K562 (cell line): ENCODE data around the gene ZBTB47. TPM values are rescaled to one million over a fixed set of nuclear protein-coding genes. Genes with fewer than 3 reads are reported as not detected.

Source experiments
- ATAC-seq: fragments of 200-7000 bp; cut with Tn5 transposase; 3 replicates; pipeline ENCODE4 v1.9.1; 2020; ENCODE audit warnings: moderate library complexity
- BruUV-seq: library from RNA; stranded (reverse); fragments of 400-500 nt; replicated peaks from 2 replicates; lab custom pipeline; 2021; lab: Mats Ljungman, UMichigan
- CTCF ChIA-PET: fragments of 300-600 bp; formaldehyde crosslinking; extraction: SDS; loops from one replicate; lab custom pipeline; 2021; ENCODE audit warnings: low intra/inter-chr PET ratio; lab: Yijun Ruan, JAX
- POLR2A ChIA-PET: fragments of 300-600, 350-650 bp; sonication (Branson Sonifier 250); formaldehyde crosslinking; extraction: SDS; loops from one replicate; lab custom pipeline; 2021; ENCODE audit warnings: antibody characterized with exemption, inconsistent platforms; lab: Yijun Ruan, JAX
- DNase-seq, 4 experiments: peaks; one replicate each; pipeline versions ENCODE4 v3.0.0 to v3.0.0-alpha.2; 2011 to 2018; ENCODE audit warnings: low spot score in 3 of 4, mixed read lengths in 3 of 4; ENCODE audit errors: extremely low read depth in 1 of 4
- FAIRE-seq: peaks from 2 replicates; lab custom pipeline; 2011; peaks lifted over from hg19 to GRCh38; lab: Jason Lieb, UNC
- H2AFZ ChIP-seq: 2 replicates; pipeline ENCODE4 v1.6.0; 2011; ENCODE audit warnings: low read depth, low read length, control low read depth, inconsistent platforms
- H3K27ac ChIP-seq: fragments of 200-600 bp; 3 replicates; pipeline ENCODE4 v1.8.0; 2011; ENCODE audit warnings: low read depth, mild to moderate bottlenecking, control low read depth, inconsistent platforms, low read length, moderate library complexity, mixed read lengths; ENCODE audit errors: extremely low read depth
- H3K27me3 ChIP-seq, 2 experiments: fragments of 300-600 bp in 1 of 2; 2 replicates in 1 of 2; 3 replicates in 1 of 2; pipeline versions ENCODE4 v1.6.0 to v1.8.0; 2011; ENCODE audit warnings: inconsistent platforms in 2 of 2, low read length in 2 of 2, mild to moderate bottlenecking in 1 of 2, mixed read lengths in 1 of 2, moderate library complexity in 1 of 2; ENCODE audit not compliant: control insufficient read depth in 2 of 2, insufficient read depth in 2 of 2
- H3K36me3 ChIP-seq: fragments of 300-600 bp; 3 replicates; pipeline ENCODE4 v1.8.0; 2011; ENCODE audit warnings: mild to moderate bottlenecking, low read length, inconsistent platforms; ENCODE audit not compliant: control insufficient read depth, insufficient read depth
- H3K4me1 ChIP-seq, 2 experiments: fragments of 200-600 bp in 1 of 2; replicated peaks in 1 of 2; 2 replicates in 1 of 2; 3 replicates in 1 of 2; pipeline versions ENCODE4 v1.5.1 to v1.8.0; 2011; ENCODE audit warnings: inconsistent platforms in 2 of 2, low read length in 2 of 2, mild to moderate bottlenecking in 1 of 2, mixed read lengths in 1 of 2, moderate library complexity in 1 of 2; ENCODE audit not compliant: control insufficient read depth in 2 of 2, insufficient read depth in 2 of 2
- H3K4me2 ChIP-seq: 2 replicates; pipeline ENCODE4 v1.6.1; 2011; ENCODE audit warnings: low read length, control low read depth, inconsistent platforms, mixed read lengths; ENCODE audit not compliant: insufficient read depth
- H3K4me3 ChIP-seq: fragments of 200-600 bp; sonication (generic), shearing (Covaris generic); 2 replicates; pipeline ENCODE4 v1.5.1; 2016; ENCODE audit warnings: control low read depth, inconsistent platforms
- H3K79me2 ChIP-seq: fragments of 200-600 bp; 3 replicates; pipeline ENCODE4 v1.8.0; 2011; ENCODE audit warnings: low read length, inconsistent platforms; ENCODE audit not compliant: control insufficient read depth, insufficient read depth
- H3K9ac ChIP-seq, 2 experiments: 2 replicates each; pipeline versions ENCODE4 v1.6.0 to v1.6.1; 2011; ENCODE audit warnings: low read depth in 2 of 2, low read length in 2 of 2, control low read depth in 1 of 2, inconsistent platforms in 1 of 2, mild to moderate bottlenecking in 1 of 2, mixed read lengths in 1 of 2; ENCODE audit not compliant: insufficient read depth in 1 of 2
- H3K9me1 ChIP-seq: one replicate; pipeline ENCODE4 v1.6.0; 2011; ENCODE audit warnings: inconsistent platforms, mild to moderate bottlenecking, low read length, moderate library complexity; ENCODE audit not compliant: control insufficient read depth, insufficient read depth
- H3K9me3 ChIP-seq: replicated peaks from 2 replicates; pipeline ENCODE4 v1.5.1; 2011; ENCODE audit warnings: low read depth, low read length, inconsistent platforms; ENCODE audit not compliant: control insufficient read depth, insufficient read depth
- H4K20me1 ChIP-seq: replicated peaks from 2 replicates; pipeline ENCODE4 v1.6.1; 2011; ENCODE audit warnings: low read length, inconsistent platforms, mixed read lengths; ENCODE audit not compliant: control insufficient read depth, insufficient read depth
- POLR2G ChIP-seq: fragments of 200-400 bp; formaldehyde crosslinking; IDR thresholded peaks from 2 replicates; pipeline ENCODE4 v1.6.1; 2017; ENCODE audit warnings: low read depth, mild to moderate bottlenecking, antibody characterized with exemption, low read length, moderate library complexity
- SNIP1 ChIP-seq: fragments of 450-650 bp; IDR thresholded peaks from 2 replicates; pipeline ENCODE4 v1.7.1; 2017; ENCODE audit warnings: low read depth, mild to moderate bottlenecking
- WGBS: fragments of 100-300 bp; shearing (Covaris generic); methylation state at CpG from one replicate; pipeline ENCODE4 v1.1.6; 2016; ENCODE audit warnings: low coverage, mixed read lengths; ENCODE audit not compliant: insufficient coverage; ENCODE audit errors: missing lambda C conversion rate; 5-methylcytosine and 5-hydroxymethylcytosine counted together
- in situ Hi-C: fragments of 300-500 bp; cut with MboI; formaldehyde crosslinking; loops from 4 replicates; pipeline ENCODE4 v1.15.0; 2018; ENCODE audit warnings: inconsistent platforms, mixed read lengths
- intact Hi-C: fragments of 100-400 bp; cut with micrococcal nuclease; formaldehyde crosslinking; loops from 2 replicates; pipeline ENCODE4 v1.14.2; 2022
- polyA plus RNA-seq, 8 experiments: library from polyadenylated mRNA; depleted of rRNA in 4 of 8; stranded (reverse) in 5 of 8; unstranded in 3 of 8; fragments of >200 nt; fragmentation: Nextera tagmentation in 2 of 8; fragmentation: Illumina TruSeq in 1 of 8; extraction: Ambion mirVana in 2 of 8; extraction: Trizol in 1 of 8; gene quantifications; 2 replicates each; pipeline versions ENCODE4 v1.2.1 to v1.2.3, GENCODE V29; 2011 to 2014; ENCODE audit warnings: inconsistent platforms in 1 of 8, missing spikeins in 1 of 8
- total RNA-seq, 7 experiments: library from RNA; depleted of rRNA in 6 of 7; stranded (reverse); fragments of >200 nt in 6 of 7; fragmentation: Illumina TruSeq in 2 of 7; extraction: Trizol in 2 of 7; gene quantifications; 2 replicates each; pipeline versions ENCODE4 v1.2.1 to v1.2.3, GENCODE V29; 2011 to 2021; ENCODE audit warnings: low replicate concordance in 1 of 7

ZBTB47 gene
- total and polyA plus RNA-seq, 9 of the 15 experiments (the other 6 are each of a cell fraction or from before 2014, with no cell fraction given) = 0.11 to 4.6 (median 1.7) TPM; not detected in 1

DNA sequence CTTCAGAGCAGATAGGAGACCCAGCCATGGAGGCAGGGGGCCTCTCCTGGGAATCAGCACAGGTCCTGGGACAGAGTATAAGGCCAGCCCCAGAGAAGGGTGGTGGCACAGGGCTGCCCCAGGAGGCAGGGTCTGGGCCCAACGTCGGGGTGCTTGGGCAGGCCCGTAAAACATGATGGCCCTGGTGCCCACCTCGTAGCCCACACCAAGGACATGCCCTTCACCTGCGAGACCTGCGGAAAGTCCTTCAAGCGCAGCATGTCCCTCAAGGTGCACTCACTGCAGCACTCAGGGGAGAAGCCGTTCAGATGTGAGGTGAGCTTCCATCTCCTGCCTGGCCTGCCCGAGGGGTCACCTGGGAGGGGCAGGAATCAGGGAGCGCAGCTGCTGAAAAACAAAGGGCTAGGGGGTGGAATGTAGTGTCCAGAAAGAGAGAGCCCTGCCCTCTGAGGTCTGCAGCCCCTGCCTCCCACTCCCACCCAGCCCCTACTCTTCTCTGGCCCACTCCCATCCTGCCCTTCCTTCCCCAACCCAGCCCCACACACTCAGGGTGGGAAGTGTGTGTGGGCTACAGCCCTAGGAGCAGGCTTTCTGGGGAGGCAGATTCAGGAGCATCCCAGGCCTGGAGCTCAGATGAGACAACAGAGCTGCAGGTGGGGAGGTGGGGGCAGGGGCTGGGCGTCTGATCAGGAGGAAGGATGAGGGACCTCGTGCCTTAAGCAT, 9.5 kb downstream of the ZBTB47 start:
- no peak overlapping the region for H3K4me3 ChIP-seq
- no peaks in the 10 kb centered on the region for H3K27me3 ChIP-seq
- no peak for ATAC-seq
- H4K20me1 ChIP-seq = peaks cover 11% of the 10 kb centered on the region; the same call in 1 of the 2 replicates
- DNase-seq = no peak
- intact Hi-C loops (no loop called here), in situ Hi-C loops (no loop called here)
- no peak overlapping the region; a peak in 1 of 4 replicates for H3K9ac ChIP-seq
- no peaks in the 10 kb centered on the region for H3K9me3 ChIP-seq
- WGBS = 31% methylated on average over 12 of the region's 12 CpGs
- POLR2A ChIA-PET = interaction anchor here (0.6 to 1.4 kb wide), 4 partner anchors 11 to 26 kb away, joined by 3 to 5 read pairs (median 3); no protein-coding TSS in a partner anchor
- H3K4me1 ChIP-seq = peaks cover 3 to 25% of the 10 kb centered on the region in 2 experiments; a peak in 4 of 5 replicates
- no peaks in the 10 kb centered on the region for H3K79me2 ChIP-seq
- H2AFZ ChIP-seq = no peak overlapping the region
- H3K27ac ChIP-seq = no peak overlapping the region
- TF ChIP-seq POLR2G = peak; percentile 22; the same call in 1 of the 2 replicates
- no peak for TF ChIP-seq SNIP1
- TF ChIP-seq, all 486 proteins: peak for 1
- H3K36me3 ChIP-seq = peaks cover 5% of the 10 kb centered on the region; the same call in 1 of the 3 replicates
- CTCF ChIA-PET = no interaction called here
- H3K9me1 ChIP-seq = no peaks in the 10 kb centered on the region
- BruUV-seq = no TSS peak
- FAIRE-seq = no peak
- no peak overlapping the region for H3K4me2 ChIP-seq
